Liver (tissue), 9 donors: ENCODE measurements around the gene NPAS2. TPM values are rescaled to one million over a fixed set of nuclear protein-coding genes. Genes with fewer than 3 reads are reported as not detected.

Experiments used
- DNase-seq: peaks from one replicate; pipeline ENCODE4 v3.0.0-alpha.2; 2017; ENCODE audit warnings: low spot score
- H3K27ac ChIP-seq, 2 donors: one replicate each; pipeline ENCODE4 v1.7.0; 2013; ENCODE audit warnings: inconsistent platforms in 2 of 2, low read length in 2 of 2, control low read depth in 1 of 2, low read depth in 1 of 2, mild to moderate bottlenecking in 1 of 2
- H3K27me3 ChIP-seq, 4 donors: one replicate each; pipeline versions ENCODE4 v1.6.1 to v1.7.0; 2013; ENCODE audit warnings: low read length in 3 of 4, inconsistent platforms in 1 of 4, mild to moderate bottlenecking in 1 of 4, moderate library complexity in 1 of 4; ENCODE audit not compliant: control insufficient read depth in 4 of 4, insufficient read depth in 4 of 4
- H3K36me3 ChIP-seq, 4 donors: one replicate each; pipeline versions ENCODE4 v1.6.1 to v1.7.0; 2013; ENCODE audit warnings: low read length in 3 of 4, mild to moderate bottlenecking in 3 of 4, low read depth in 1 of 4, moderate library complexity in 1 of 4; ENCODE audit not compliant: control insufficient read depth in 4 of 4, insufficient read depth in 3 of 4
- H3K4me1 ChIP-seq, 4 donors: one replicate each; pipeline versions ENCODE4 v1.6.1 to v1.7.0; 2013; ENCODE audit warnings: low read length in 3 of 4, mild to moderate bottlenecking in 3 of 4, moderate library complexity in 1 of 4; ENCODE audit not compliant: control insufficient read depth in 4 of 4, insufficient read depth in 4 of 4
- H3K4me3 ChIP-seq, 3 donors: one replicate each; pipeline versions ENCODE4 v1.6.1 to v1.7.0; 2013; ENCODE audit warnings: low read length in 3 of 3, control low read depth in 1 of 3, low read depth in 1 of 3, mild to moderate bottlenecking in 1 of 3
- H3K9ac ChIP-seq, 2 donors: one replicate each; pipeline ENCODE4 v1.7.0; 2013; ENCODE audit warnings: low read length in 2 of 2, mild to moderate bottlenecking in 2 of 2, moderate library complexity in 2 of 2, control low read depth in 1 of 2, low read depth in 1 of 2
- H3K9me3 ChIP-seq, 4 donors: one replicate each; pipeline versions ENCODE4 v1.6.1 to v1.7.0; 2013; ENCODE audit warnings: low read length in 3 of 4; ENCODE audit not compliant: control insufficient read depth in 4 of 4
- ATF3 ChIP-seq: IDR thresholded peaks from 2 replicates; pipeline ENCODE4 v1.6.1; 2016; ENCODE audit warnings: antibody characterized with exemption
- CTCF ChIP-seq: fragments of 150-350 bp; IDR thresholded peaks from 2 replicates; pipeline ENCODE4 v1.5.1; 2017; ENCODE audit warnings: improper control_type of control experiment, low read depth, low read length; ENCODE audit not compliant: missing input control
- EGR1 ChIP-seq, 2 donors: IDR thresholded peaks; 2 replicates each; pipeline ENCODE4 v1.6.1; 2016 to 2018; ENCODE audit warnings: antibody characterized with exemption in 2 of 2, low read depth in 2 of 2
- FOXA1 ChIP-seq: IDR thresholded peaks from 2 replicates; pipeline ENCODE4 v1.6.1; 2016; ENCODE audit warnings: antibody characterized with exemption
- FOXA2 ChIP-seq: IDR thresholded peaks from 2 replicates; pipeline ENCODE4 v1.6.1; 2016; ENCODE audit warnings: antibody characterized with exemption
- GABPA ChIP-seq, 2 donors: IDR thresholded peaks in 1 of 2; conservative IDR thresholded peaks in 1 of 2; 2 replicates each; pipeline ENCODE4 v1.6.1; 2016; ENCODE audit warnings: antibody characterized with exemption in 2 of 2, mild to moderate bottlenecking in 1 of 2, moderate library complexity in 1 of 2
- HNF4A ChIP-seq, 2 donors: conservative IDR thresholded peaks; 2 replicates each; pipeline ENCODE4 v1.6.1; 2016; ENCODE audit warnings: antibody characterized with exemption in 2 of 2, mild to moderate bottlenecking in 2 of 2
- HNF4G ChIP-seq: IDR thresholded peaks from 2 replicates; pipeline ENCODE4 v1.6.1; 2016; ENCODE audit warnings: antibody characterized with exemption
- JUND ChIP-seq, 2 donors: IDR thresholded peaks; 2 replicates each; pipeline ENCODE4 v1.6.1; 2016; ENCODE audit warnings: antibody characterized with exemption in 2 of 2
- MAX ChIP-seq: IDR thresholded peaks from 2 replicates; pipeline ENCODE4 v1.6.1; 2016; ENCODE audit warnings: antibody characterized with exemption
- NR2F2 ChIP-seq: IDR thresholded peaks from 2 replicates; pipeline ENCODE4 v1.6.1; 2016; ENCODE audit warnings: antibody characterized with exemption
- RAD21 ChIP-seq, 2 donors: IDR thresholded peaks; 2 replicates each; pipeline ENCODE4 v1.6.1; 2016; ENCODE audit warnings: antibody characterized with exemption in 2 of 2, mild to moderate bottlenecking in 2 of 2
- REST ChIP-seq: IDR thresholded peaks from 2 replicates; pipeline ENCODE4 v1.6.1; 2016; ENCODE audit warnings: antibody characterized with exemption, mild to moderate bottlenecking
- RXRA ChIP-seq, 2 donors: IDR thresholded peaks; 2 replicates each; pipeline ENCODE4 v1.6.1; 2017 to 2018; ENCODE audit warnings: antibody characterized with exemption in 2 of 2, mild to moderate bottlenecking in 1 of 2
- SP1 ChIP-seq: IDR thresholded peaks from 2 replicates; pipeline ENCODE4 v1.6.1; 2018; ENCODE audit warnings: antibody characterized with exemption, mild to moderate bottlenecking
- TAF1 ChIP-seq: conservative IDR thresholded peaks from 2 replicates; pipeline ENCODE4 v1.6.1; 2016; ENCODE audit warnings: antibody characterized with exemption, mild to moderate bottlenecking
- ZBTB33 ChIP-seq: IDR thresholded peaks from 2 replicates; pipeline ENCODE4 v1.6.1; 2016; ENCODE audit warnings: antibody characterized with exemption
- WGBS: extraction: QIAGEN DNeasy Blood & Tissue Kit; methylation state at CpG from one replicate; pipeline ENCODE4 v1.1.7; 2013; 5-methylcytosine and 5-hydroxymethylcytosine counted together
- polyA plus RNA-seq, 2 donors: library from polyadenylated mRNA; stranded (reverse) in 1 of 2; unstranded in 1 of 2; fragments of 200-250 nt in 1 of 2; fragments of >200 nt in 1 of 2; fragmentation: Nextera tagmentation in 1 of 2; extraction: Ambion mirVana in 1 of 2; gene quantifications; one replicate each; pipeline versions ENCODE4 v1.2.1 to v1.2.3, GENCODE V29; 2013 to 2015
- total RNA-seq, 2 donors: library from RNA; depleted of rRNA; stranded (reverse); fragments of >200 nt; gene quantifications; one replicate each; pipeline ENCODE4 v1.2.3, GENCODE V29; 2014
- donor health status: healthy.
- donor health status: healthy.
- donor health status: healthy.
- donor health status: healthy.
- donor health status: healthy.

NPAS2 gene
- total and polyA plus RNA-seq, 4 donors = 0.33 to 24.3 (median 6.6) TPM

- peaks cover 0 to 26% (median 16%) of the 10 kb centered on the region in 4 donors for H3K4me1 ChIP-seq
- no peak for DNase-seq
- H3K4me3 ChIP-seq = no peak overlapping the region
- peak overlapping the region in 1 of 2 donors; percentile 67 for H3K9ac ChIP-seq
- TF ChIP-seq JUND (IDR thresholded peaks at IDR 0.05) = no peak
- no peak for TF ChIP-seq HNF4G
- TF ChIP-seq RAD21 (IDR thresholded peaks at IDR 0.05) = no peak
- no peak for TF ChIP-seq RXRA (IDR thresholded peaks at IDR 0.05)
- TF ChIP-seq FOXA2 = no peak
- no peak for TF ChIP-seq ZBTB33
- TF ChIP-seq FOXA1 = no peak
- TF ChIP-seq HNF4A (conservative IDR thresholded peaks at IDR 0.05) = no peak
- TF ChIP-seq REST = no peak
- no peaks in the 10 kb centered on the region for H3K27me3 ChIP-seq
- H3K27ac ChIP-seq = peak overlapping the region; percentile 92
- H3K36me3 ChIP-seq = peaks cover 0 to 4% (median under 1%) of the 10 kb centered on the region in 4 donors
- 92% methylated on average over 1 of the region's 1 CpG for WGBS
- H3K9me3 ChIP-seq = no peaks in the 10 kb centered on the region
Observed at GRCh38 chr2:100924122-100924519, 104.2 kb downstream of the NPAS2 start.

- Histone ChIP-seq H3K4me3 (peak overlapping the region in 2 of 3 donors; percentile 9 to 15), H3K36me3 (peaks cover 0 to 4% (median under 1%) of the 10 kb centered on the region in 4 donors), H3K9me3 (no peaks in the 10 kb centered on the region), H3K4me1 (peaks cover 0 to 26% (median 16%) of the 10 kb centered on the region in 4 donors), H3K27ac (peak overlapping the region; percentile 92), H3K27me3 (no peaks in the 10 kb centered on the region), H3K9ac (peak overlapping the region; percentile 11 to 67)
- 44% methylated on average over 21 of the region's 21 CpGs for WGBS
- DNase-seq = no peak
- TF ChIP-seq MAX = peak; percentile 9
- no peak for TF ChIP-seq ZBTB33
- no peak for TF ChIP-seq REST
- no peak for TF ChIP-seq GABPA (IDR thresholded peaks at IDR 0.05 in 1 of 2, conservative IDR thresholded peaks at IDR 0.05 in 1 of 2)
- TF ChIP-seq FOXA2 = no peak
- TF ChIP-seq TAF1 = no peak
- no peak for TF ChIP-seq CTCF
- peak; percentile 85 for TF ChIP-seq NR2F2
- TF ChIP-seq EGR1 (IDR thresholded peaks at IDR 0.05; ENCODE audit: low read depth in 2 of 2) = no peak
- TF ChIP-seq ATF3 = no peak
- peak; percentile 40 for TF ChIP-seq SP1
- no peak for TF ChIP-seq HNF4G
Observed at GRCh38 chr2:100924520-100925451, 104.8 kb downstream of the NPAS2 start.
